ENCODE measurements around the gene UGDH. TPM values are rescaled to one million over a fixed set of nuclear protein-coding genes. Genes with fewer than 3 reads are reported as not detected.

UGDH gene
- total RNA-seq, 1 experiment from 2014 or later = 52.5 TPM

- no peak overlapping the region for H3K4me3 ChIP-seq (ENCODE audit: low read depth, low read length, poor library complexity, severe bottlenecking)
- BruUV-seq (replicated peaks) = no TSS peak
- intact Hi-C loops (cut with micrococcal nuclease; ENCODE audit: unreplicated experiment) = no loop called here
- no peaks in the 10 kb centered on the region for H3K9me3 ChIP-seq (ENCODE audit: low read depth, low read length, poor library complexity, severe bottlenecking)
- no peaks in the 10 kb centered on the region for H3K4me1 ChIP-seq (ENCODE audit: insufficient read depth, low read length, poor library complexity, severe bottlenecking)
- no peaks in the 10 kb centered on the region for H3K36me3 ChIP-seq (ENCODE audit: insufficient read depth, low read length, poor library complexity, severe bottlenecking)
- H3K27ac ChIP-seq (ENCODE audit: low read depth, low read length, poor library complexity, severe bottlenecking) = no peak overlapping the region
- POLR2A ChIA-PET (ENCODE audit: low non-redundant PET) = no interaction called here
- no peak for DNase-seq (ENCODE audit: low spot score)
- TF ChIP-seq EZH2 (IDR thresholded peaks at IDR 0.05; ENCODE audit: borderline replicate concordance, low read depth, low read length, poor library complexity, severe bottlenecking) = no peak
- TF ChIP-seq CTCF (conservative IDR thresholded peaks at IDR 0.05; ENCODE audit: low read depth, low read length) = no peak
- CTCF ChIA-PET = no interaction called here
- H3K27me3 ChIP-seq (replicated peaks; ENCODE audit: insufficient read depth, low read depth, low read length, poor library complexity) = no peaks in the 10 kb centered on the region
Measured at GRCh38 chr4:39484582-39485272, 42.5 kb downstream of the UGDH start.

- intact Hi-C loops (cut with micrococcal nuclease; ENCODE audit: unreplicated experiment) = no loop called here
- CTCF ChIA-PET = no interaction called here
- no peak for DNase-seq (ENCODE audit: low spot score)
Measured at GRCh38 chr4:39480902-39481695, 46.1 kb downstream of the UGDH start.

GRCh38 chr4:39480251-39480650, 47.0 kb downstream of the UGDH start:
- ChIA-PET CTCF (no interaction called here), POLR2A (ENCODE audit: low non-redundant PET) (no interaction called here)

More at GRCh38 chr4:39480902-39481695, 46.1 kb downstream of the UGDH start:
- Histone ChIP-seq H3K4me3 (ENCODE audit: low read depth, low read length, poor library complexity, severe bottlenecking) (no peak overlapping the region), H3K27me3 (replicated peaks; ENCODE audit: insufficient read depth, low read depth, low read length, poor library complexity) (no peaks in the 10 kb centered on the region), H3K27ac (ENCODE audit: low read depth, low read length, poor library complexity, severe bottlenecking) (no peak overlapping the region), H3K36me3 (ENCODE audit: insufficient read depth, low read length, poor library complexity, severe bottlenecking) (no peaks in the 10 kb centered on the region), H3K4me1 (ENCODE audit: insufficient read depth, low read length, poor library complexity, severe bottlenecking) (no peaks in the 10 kb centered on the region), H3K9me3 (ENCODE audit: low read depth, low read length, poor library complexity, severe bottlenecking) (no peaks in the 10 kb centered on the region)
- no TSS peak for BruUV-seq (replicated peaks)
- no peak for TF ChIP-seq CTCF (conservative IDR thresholded peaks at IDR 0.05; ENCODE audit: low read depth, low read length)
- no peak for TF ChIP-seq EZH2 (IDR thresholded peaks at IDR 0.05; ENCODE audit: borderline replicate concordance, low read depth, low read length, poor library complexity, severe bottlenecking)
- POLR2A ChIA-PET (ENCODE audit: low non-redundant PET) = no interaction called here

More at GRCh38 chr4:39480251-39480650, 47.0 kb downstream of the UGDH start:
- H3K36me3 ChIP-seq (ENCODE audit: insufficient read depth, low read length, poor library complexity, severe bottlenecking) = no peaks in the 10 kb centered on the region
- intact Hi-C loops (cut with micrococcal nuclease; ENCODE audit: unreplicated experiment) = no loop called here
- H3K9me3 ChIP-seq (ENCODE audit: low read depth, low read length, poor library complexity, severe bottlenecking) = no peaks in the 10 kb centered on the region
- TF ChIP-seq EZH2 (IDR thresholded peaks at IDR 0.05; ENCODE audit: borderline replicate concordance, low read depth, low read length, poor library complexity, severe bottlenecking) (no peak), CTCF (conservative IDR thresholded peaks at IDR 0.05; ENCODE audit: low read depth, low read length) (no peak)
- no TSS peak for BruUV-seq (replicated peaks)
- no peak for DNase-seq (ENCODE audit: low spot score)
- H3K4me3 ChIP-seq (ENCODE audit: low read depth, low read length, poor library complexity, severe bottlenecking) = no peak overlapping the region
- no peak overlapping the region for H3K27ac ChIP-seq (ENCODE audit: low read depth, low read length, poor library complexity, severe bottlenecking)
- no peaks in the 10 kb centered on the region for H3K27me3 ChIP-seq (replicated peaks; ENCODE audit: insufficient read depth, low read depth, low read length, poor library complexity)
- H3K4me1 ChIP-seq (ENCODE audit: insufficient read depth, low read length, poor library complexity, severe bottlenecking) = no peaks in the 10 kb centered on the region

Measured in A673 (cell line).